Gastroesophageal sphincter (tissue), 3 donors: ENCODE results near the gene DNAH10.

Experiments
- CTCF ChIP-seq, 4 experiments: fragments of 200-600 bp in 2 of 4; fragments of 450-650 bp in 2 of 4; sonication (generic) in 1 of 4; IDR thresholded peaks; one replicate each; pipeline ENCODE4 v1.5.1; 2017 to 2019; ENCODE audit warnings: antibody characterized with exemption in 4 of 4, mild to moderate bottlenecking in 2 of 4, moderate library complexity in 2 of 4
- POLR2AphosphoS5 ChIP-seq: sonication (generic); formaldehyde crosslinking; IDR thresholded peaks from one replicate; pipeline ENCODE4 v1.6.1; 2017; ENCODE audit warnings: antibody characterized with exemption

GRCh38 chr12:123748161-123748560 lies 13.9 kb upstream of the DNAH10 start:
- TF ChIP-seq CTCF (IDR thresholded peaks at IDR 0.05) (no peak), POLR2AphosphoS5 (no peak)
